Measurements from ENCODE around the gene BMPR1A.

DNA sequence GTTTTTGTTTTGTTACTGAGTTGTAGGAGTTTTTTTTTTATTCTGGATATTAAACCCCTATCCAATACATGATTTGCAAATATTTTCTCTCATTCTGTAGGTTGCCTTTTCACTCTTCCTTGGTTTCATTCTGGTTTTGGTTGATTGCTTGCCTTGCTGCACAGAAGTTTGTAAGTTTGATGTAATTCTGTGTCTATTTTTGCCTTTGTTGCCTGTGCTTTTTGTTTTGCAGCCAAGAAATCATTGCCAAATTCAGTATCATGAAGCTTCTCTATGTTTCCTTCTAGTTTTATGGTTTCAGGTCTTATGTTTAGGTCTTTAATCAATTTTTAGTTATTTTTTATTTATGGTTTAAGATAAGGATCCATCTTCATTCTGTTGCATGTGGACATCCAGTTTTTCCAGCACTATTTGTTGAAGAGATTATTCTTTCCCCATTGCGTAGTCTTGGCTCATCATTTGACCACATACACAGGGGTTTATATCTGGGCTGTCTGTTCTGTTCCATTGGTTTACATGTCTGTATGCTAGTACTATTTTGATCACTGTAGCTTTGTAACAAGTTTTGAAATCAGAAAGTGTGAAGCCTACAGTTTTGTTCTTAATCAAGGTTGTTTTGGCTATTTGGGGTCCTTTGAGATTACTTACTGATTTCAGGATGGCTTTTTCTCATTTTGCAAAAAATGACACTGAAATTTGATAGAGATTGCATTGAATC lies 26.4 kb downstream of the BMPR1A start:
- no peak for TF ChIP-seq EP300 (IDR thresholded peaks at IDR 0.05; ENCODE audit: low read length)
- no peak for TF ChIP-seq POLR2A (conservative IDR thresholded peaks at IDR 0.05)
- TF ChIP-seq, protein P1, sequence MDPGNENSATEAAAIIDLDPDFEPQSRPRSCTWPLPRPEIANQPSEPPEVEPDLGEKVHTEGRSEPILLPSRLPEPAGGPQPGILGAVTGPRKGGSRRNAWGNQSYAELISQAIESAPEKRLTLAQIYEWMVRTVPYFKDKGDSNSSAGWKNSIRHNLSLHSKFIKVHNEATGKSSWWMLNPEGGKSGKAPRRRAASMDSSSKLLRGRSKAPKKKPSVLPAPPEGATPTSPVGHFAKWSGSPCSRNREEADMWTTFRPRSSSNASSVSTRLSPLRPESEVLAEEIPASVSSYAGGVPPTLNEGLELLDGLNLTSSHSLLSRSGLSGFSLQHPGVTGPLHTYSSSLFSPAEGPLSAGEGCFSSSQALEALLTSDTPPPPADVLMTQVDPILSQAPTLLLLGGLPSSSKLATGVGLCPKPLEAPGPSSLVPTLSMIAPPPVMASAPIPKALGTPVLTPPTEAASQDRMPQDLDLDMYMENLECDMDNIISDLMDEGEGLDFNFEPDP (CRISPR knock-in tag; IDR thresholded peaks at IDR 0.05): no peak
- no peak for TF ChIP-seq SOX6 (IDR thresholded peaks at IDR 0.05)
- no peak for TF ChIP-seq BACH1 (tag; IDR thresholded peaks at IDR 0.05)
- TF ChIP-seq PRPF4 (IDR thresholded peaks at IDR 0.05; ENCODE audit: insufficient read depth, low read depth, low read length, poor library complexity, severe bottlenecking): no peak
- TF ChIP-seq ARNT (IDR thresholded peaks at IDR 0.05): no peak
- TF ChIP-seq POLR2AphosphoS5 (IDR thresholded peaks at IDR 0.05; ENCODE audit: control insufficient read depth, insufficient read depth, low read depth, low read length): no peak
- TF ChIP-seq, protein P2, sequence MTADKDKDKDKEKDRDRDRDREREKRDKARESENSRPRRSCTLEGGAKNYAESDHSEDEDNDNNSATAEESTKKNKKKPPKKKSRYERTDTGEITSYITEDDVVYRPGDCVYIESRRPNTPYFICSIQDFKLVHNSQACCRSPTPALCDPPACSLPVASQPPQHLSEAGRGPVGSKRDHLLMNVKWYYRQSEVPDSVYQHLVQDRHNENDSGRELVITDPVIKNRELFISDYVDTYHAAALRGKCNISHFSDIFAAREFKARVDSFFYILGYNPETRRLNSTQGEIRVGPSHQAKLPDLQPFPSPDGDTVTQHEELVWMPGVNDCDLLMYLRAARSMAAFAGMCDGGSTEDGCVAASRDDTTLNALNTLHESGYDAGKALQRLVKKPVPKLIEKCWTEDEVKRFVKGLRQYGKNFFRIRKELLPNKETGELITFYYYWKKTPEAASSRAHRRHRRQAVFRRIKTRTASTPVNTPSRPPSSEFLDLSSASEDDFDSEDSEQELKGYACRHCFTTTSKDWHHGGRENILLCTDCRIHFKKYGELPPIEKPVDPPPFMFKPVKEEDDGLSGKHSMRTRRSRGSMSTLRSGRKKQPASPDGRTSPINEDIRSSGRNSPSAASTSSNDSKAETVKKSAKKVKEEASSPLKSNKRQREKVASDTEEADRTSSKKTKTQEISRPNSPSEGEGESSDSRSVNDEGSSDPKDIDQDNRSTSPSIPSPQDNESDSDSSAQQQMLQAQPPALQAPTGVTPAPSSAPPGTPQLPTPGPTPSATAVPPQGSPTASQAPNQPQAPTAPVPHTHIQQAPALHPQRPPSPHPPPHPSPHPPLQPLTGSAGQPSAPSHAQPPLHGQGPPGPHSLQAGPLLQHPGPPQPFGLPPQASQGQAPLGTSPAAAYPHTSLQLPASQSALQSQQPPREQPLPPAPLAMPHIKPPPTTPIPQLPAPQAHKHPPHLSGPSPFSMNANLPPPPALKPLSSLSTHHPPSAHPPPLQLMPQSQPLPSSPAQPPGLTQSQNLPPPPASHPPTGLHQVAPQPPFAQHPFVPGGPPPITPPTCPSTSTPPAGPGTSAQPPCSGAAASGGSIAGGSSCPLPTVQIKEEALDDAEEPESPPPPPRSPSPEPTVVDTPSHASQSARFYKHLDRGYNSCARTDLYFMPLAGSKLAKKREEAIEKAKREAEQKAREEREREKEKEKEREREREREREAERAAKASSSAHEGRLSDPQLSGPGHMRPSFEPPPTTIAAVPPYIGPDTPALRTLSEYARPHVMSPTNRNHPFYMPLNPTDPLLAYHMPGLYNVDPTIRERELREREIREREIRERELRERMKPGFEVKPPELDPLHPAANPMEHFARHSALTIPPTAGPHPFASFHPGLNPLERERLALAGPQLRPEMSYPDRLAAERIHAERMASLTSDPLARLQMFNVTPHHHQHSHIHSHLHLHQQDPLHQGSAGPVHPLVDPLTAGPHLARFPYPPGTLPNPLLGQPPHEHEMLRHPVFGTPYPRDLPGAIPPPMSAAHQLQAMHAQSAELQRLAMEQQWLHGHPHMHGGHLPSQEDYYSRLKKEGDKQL (CRISPR knock-in tag; IDR thresholded peaks at IDR 0.05; ENCODE audit: borderline replicate concordance): no peak
- no peak for TF ChIP-seq EZH2 (IDR thresholded peaks at IDR 0.05; ENCODE audit: borderline replicate concordance, low read depth, low read length)
- TF ChIP-seq POLR2AphosphoS2 (IDR thresholded peaks at IDR 0.05; ENCODE audit: low read length): no peak
- TF ChIP-seq, protein P3, sequence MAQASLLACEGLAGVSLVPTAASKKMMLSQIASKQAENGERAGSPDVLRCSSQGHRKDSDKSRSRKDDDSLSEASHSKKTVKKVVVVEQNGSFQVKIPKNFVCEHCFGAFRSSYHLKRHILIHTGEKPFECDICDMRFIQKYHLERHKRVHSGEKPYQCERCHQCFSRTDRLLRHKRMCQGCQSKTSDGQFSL (CRISPR knock-in tag; IDR thresholded peaks at IDR 0.05): no peak
- TF ChIP-seq, protein P3 (tag; IDR thresholded peaks at IDR 0.05): no peak

Data from K562 (cell line).